GM18951 (cell line): ENCODE results near the gene PPM1L.
"Not testable (repeated sequence)": the region's sequence is repeated elsewhere in the genome, so short reads cannot be mapped to it uniquely, and the experiment has no call there.

ENCODE experiments used
- POLR2A ChIP-seq: IDR thresholded peaks from 4 replicates; pipeline ENCODE4 v1.6.1; 2011; ENCODE audit warnings: mild to moderate bottlenecking; ENCODE audit not compliant: insufficient read length, insufficient read depth; ENCODE audit errors: extremely low read depth
- in situ Hi-C: fragments of 300-500 bp; cut with MboI; formaldehyde crosslinking; loops from one replicate; pipeline ENCODE4 v1.12.0; 2022; ENCODE audit warnings: low sequenced_read_pairs, mixed read lengths, inconsistent platforms; ENCODE audit not compliant: unreplicated experiment

The PPM1L gene

GRCh38 chr3:161026612-161027510 lies 270.8 kb downstream of the PPM1L start:
- TF ChIP-seq POLR2A: no peak
- in situ Hi-C loops: no loop called here

GRCh38 chr3:161028555-161029153 lies 272.6 kb downstream of the PPM1L start:
- no peak for TF ChIP-seq POLR2A
- in situ Hi-C loops: no loop called here

- no peak for TF ChIP-seq POLR2A
- in situ Hi-C loops: no loop called here
Observed at GRCh38 chr3:161031134-161031533, 275.1 kb downstream of the PPM1L start.

GRCh38 chr3:161034913-161035550 lies 279.0 kb downstream of the PPM1L start:
- in situ Hi-C loops: not testable (repeated sequence)

- in situ Hi-C loops: no loop called here
- TF ChIP-seq POLR2A: no peak
Observed at GRCh38 chr3:161035711-161036110, 279.7 kb downstream of the PPM1L start.

- TF ChIP-seq POLR2A: no peak
- in situ Hi-C loops: no loop called here
Observed at GRCh38 chr3:161038725-161039124, 282.7 kb downstream of the PPM1L start.

- in situ Hi-C loops: no loop called here
- TF ChIP-seq POLR2A: no peak
Observed at GRCh38 chr3:161042023-161042501, 286.0 kb downstream of the PPM1L start.

- in situ Hi-C loops: no loop called here
- TF ChIP-seq POLR2A: no peak
Observed at GRCh38 chr3:161043336-161044035, 287.5 kb downstream of the PPM1L start.

GRCh38 chr3:161049683-161050248 lies 293.7 kb downstream of the PPM1L start:
- no peak for TF ChIP-seq POLR2A
- in situ Hi-C loops: no loop called here

GRCh38 chr3:161050935-161051334 lies 294.9 kb downstream of the PPM1L start:
- in situ Hi-C loops: no loop called here
- no peak for TF ChIP-seq POLR2A

GRCh38 chr3:161051856-161052255 lies 295.8 kb downstream of the PPM1L start:
- in situ Hi-C loops: no loop called here
- no peak for TF ChIP-seq POLR2A

GRCh38 chr3:161054860-161055604 lies 299.0 kb downstream of the PPM1L start:
- in situ Hi-C loops: no loop called here
- TF ChIP-seq POLR2A: no peak
